COLO668 (cell line): Measurements from ENCODE around the gene OR2D2.
"Not testable (repeated sequence)": the region's sequence is repeated elsewhere in the genome, so short reads cannot be mapped to it uniquely, and the experiment has no call there.

Experiments used
- DNase-seq: peaks from one replicate; lab custom pipeline; 2025; ENCODE audit not compliant: unreplicated experiment; lab: John Stamatoyannopoulos, UW

OR2D2 gene

GRCh38 chr11:6887711-6888110 is 4.6 kb downstream of the OR2D2 start:
- DNase-seq: not testable (repeated sequence)

- DNase-seq: no peak
Measured at GRCh38 chr11:6882751-6883150, 9.5 kb downstream of the OR2D2 start.

- DNase-seq: no peak
Measured at GRCh38 chr11:6876914-6877313, 15.4 kb downstream of the OR2D2 start.

GRCh38 chr11:6876325-6876724 is 16.0 kb downstream of the OR2D2 start, which contains the start of gene OR10A4:
Gene OR10A4 (plus strand): TSS chr11:6876625. CDS start chr11:6876648, 23 bp downstream.
- no peak for DNase-seq

GRCh38 chr11:6875761-6876160 is 16.5 kb downstream of the OR2D2 start:
- no peak for DNase-seq

GRCh38 chr11:6871278-6871677 is 21.0 kb downstream of the OR2D2 start:
- DNase-seq: no peak

GRCh38 chr11:6864438-6864837 is 27.9 kb downstream of the OR2D2 start:
- no peak for DNase-seq

- no peak for DNase-seq
Measured at GRCh38 chr11:6862961-6863360, 29.3 kb downstream of the OR2D2 start, which contains the start of gene OR10A2. Gene OR10A2 (plus strand): TSS chr11:6863057. CDS start chr11:6869755, 6,698 bp downstream.

GRCh38 chr11:6856871-6857270 is 35.4 kb downstream of the OR2D2 start:
- no peak for DNase-seq

GRCh38 chr11:6855971-6856541 is 36.2 kb downstream of the OR2D2 start:
- peak; percentile 3 for DNase-seq

- DNase-seq: not testable (repeated sequence)
Measured at GRCh38 chr11:6854801-6855200, 37.5 kb downstream of the OR2D2 start.

GRCh38 chr11:6850526-6850925 is 41.8 kb downstream of the OR2D2 start:
- DNase-seq: no peak

- DNase-seq: no peak
Measured at GRCh38 chr11:6845383-6845782, 46.9 kb downstream of the OR2D2 start, which contains the start of gene OR10A5. Gene OR10A5 (plus strand): TSS chr11:6845683. CDS start chr11:6845683, 0 bp downstream.

GRCh38 chr11:6844356-6844755 is 47.9 kb downstream of the OR2D2 start:
- DNase-seq: no peak

- DNase-seq: no peak
Measured at GRCh38 chr11:6843670-6844069, 48.6 kb downstream of the OR2D2 start.

GRCh38 chr11:6841694-6842093 is 50.6 kb downstream of the OR2D2 start:
- DNase-seq: no peak
